GM23338 (cell line): ENCODE results near the gene UNC5B.

Experiments used
- CREB1 ChIP-seq: fragments of 250-450 bp; sonication (Bioruptor Pico); IDR thresholded peaks from 2 replicates; pipeline ENCODE4 v1.5.0; 2020; ENCODE audit warnings: low read depth, mild to moderate bottlenecking, moderate library complexity
- EZH2 ChIP-seq: fragments of 200-600 bp; sonication (generic); IDR thresholded peaks from one replicate; pipeline ENCODE4 v1.8.0; 2017; ENCODE audit warnings: antibody characterized with exemption, mild to moderate bottlenecking, low read depth; ENCODE audit not compliant: unreplicated experiment
- EZH2phosphoT487 ChIP-seq: fragments of 200-600 bp; sonication (generic); IDR thresholded peaks from one replicate; pipeline ENCODE4 v1.8.1; 2018; ENCODE audit warnings: antibody characterized with exemption; ENCODE audit not compliant: unreplicated experiment
- JUNB ChIP-seq: IDR thresholded peaks from one replicate; pipeline ENCODE4 v1.6.1; 2016; ENCODE audit warnings: antibody characterized with exemption; ENCODE audit not compliant: unreplicated experiment
- NANOG ChIP-seq: IDR thresholded peaks from 2 replicates; pipeline ENCODE4 v1.6.1; 2016; ENCODE audit warnings: antibody characterized with exemption, borderline replicate concordance
- POLR2AphosphoS5 ChIP-seq: IDR thresholded peaks from 2 replicates; pipeline ENCODE4 v1.6.1; 2016; ENCODE audit warnings: antibody characterized with exemption, low read depth
- STAT1 ChIP-seq: IDR thresholded peaks from one replicate; pipeline ENCODE4 v1.6.1; 2016; ENCODE audit warnings: antibody characterized with exemption; ENCODE audit not compliant: unreplicated experiment
- ZNF114 ChIP-seq: fragments of 250-450 bp; sonication (Bioruptor Pico); IDR thresholded peaks from 2 replicates; pipeline ENCODE4 v1.5.0; 2020; ENCODE audit warnings: mild to moderate bottlenecking, moderate library complexity
- ZNF331 ChIP-seq: fragments of 250-450 bp; sonication (Bioruptor Pico); IDR thresholded peaks from 2 replicates; pipeline ENCODE4 v1.5.0; 2020; ENCODE audit warnings: low read depth, mild to moderate bottlenecking, moderate library complexity
- TF ChIP-seq, protein P1 (sequence below), 2 experiments: fragments of 200-600 bp in 1 of 2; sonication (generic) in 1 of 2; conservative IDR thresholded peaks; 2 replicates each; pipeline versions ENCODE4 v1.5.1 to v1.6.1; 2016 to 2017; ENCODE audit warnings: antibody characterized with exemption in 2 of 2, low read depth in 2 of 2, mild to moderate bottlenecking in 2 of 2, moderate library complexity in 1 of 2
- TF ChIP-seq, protein P2 (sequence below): IDR thresholded peaks from one replicate; pipeline ENCODE4 v1.6.1; 2018; ENCODE audit warnings: antibody characterized with exemption; ENCODE audit not compliant: unreplicated experiment
- TF ChIP-seq, protein P3 (sequence below): IDR thresholded peaks from 2 replicates; pipeline ENCODE4 v1.6.1; 2016; ENCODE audit warnings: antibody characterized with exemption
- TF ChIP-seq, protein P4 (sequence below): fragments of 250-450 bp; sonication (Bioruptor Pico); IDR thresholded peaks from 2 replicates; pipeline ENCODE4 v1.5.0; 2020; ENCODE audit warnings: mild to moderate bottlenecking, moderate library complexity

DNA sequence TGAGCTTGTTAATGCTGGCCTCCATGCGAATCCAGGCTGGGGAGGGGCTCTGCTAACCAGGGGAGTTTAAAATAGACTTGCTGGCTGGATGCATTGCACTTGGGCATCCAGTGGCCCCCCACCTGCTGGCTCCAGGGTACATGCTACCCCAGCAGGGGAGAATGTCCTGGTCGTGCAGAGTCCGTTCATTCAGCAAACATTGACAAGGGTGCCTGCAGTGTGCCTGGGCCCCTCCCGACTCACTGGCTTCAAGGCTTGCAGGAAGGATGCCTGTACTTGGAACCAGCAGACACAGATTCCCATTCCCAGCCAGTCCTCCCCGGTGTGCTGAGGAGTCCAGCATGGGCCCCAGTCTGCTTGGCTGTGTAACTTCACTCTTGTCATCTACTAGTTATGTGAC, 108.2 kb downstream of the UNC5B start:
- TF ChIP-seq, protein P1, sequence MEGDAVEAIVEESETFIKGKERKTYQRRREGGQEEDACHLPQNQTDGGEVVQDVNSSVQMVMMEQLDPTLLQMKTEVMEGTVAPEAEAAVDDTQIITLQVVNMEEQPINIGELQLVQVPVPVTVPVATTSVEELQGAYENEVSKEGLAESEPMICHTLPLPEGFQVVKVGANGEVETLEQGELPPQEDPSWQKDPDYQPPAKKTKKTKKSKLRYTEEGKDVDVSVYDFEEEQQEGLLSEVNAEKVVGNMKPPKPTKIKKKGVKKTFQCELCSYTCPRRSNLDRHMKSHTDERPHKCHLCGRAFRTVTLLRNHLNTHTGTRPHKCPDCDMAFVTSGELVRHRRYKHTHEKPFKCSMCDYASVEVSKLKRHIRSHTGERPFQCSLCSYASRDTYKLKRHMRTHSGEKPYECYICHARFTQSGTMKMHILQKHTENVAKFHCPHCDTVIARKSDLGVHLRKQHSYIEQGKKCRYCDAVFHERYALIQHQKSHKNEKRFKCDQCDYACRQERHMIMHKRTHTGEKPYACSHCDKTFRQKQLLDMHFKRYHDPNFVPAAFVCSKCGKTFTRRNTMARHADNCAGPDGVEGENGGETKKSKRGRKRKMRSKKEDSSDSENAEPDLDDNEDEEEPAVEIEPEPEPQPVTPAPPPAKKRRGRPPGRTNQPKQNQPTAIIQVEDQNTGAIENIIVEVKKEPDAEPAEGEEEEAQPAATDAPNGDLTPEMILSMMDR (conservative IDR thresholded peaks at IDR 0.05; ENCODE audit: low read depth in 2 of 2) = no peak
- TF ChIP-seq EZH2phosphoT487 (no peak), EZH2 (no peak), POLR2AphosphoS5 (no peak), ZNF331 (CRISPR knock-in tag) (no peak), NANOG (no peak), CREB1 (CRISPR knock-in tag) (no peak), STAT1 (no peak), JUNB (no peak), ZNF114 (CRISPR knock-in tag) (no peak)
- TF ChIP-seq, protein P2, sequence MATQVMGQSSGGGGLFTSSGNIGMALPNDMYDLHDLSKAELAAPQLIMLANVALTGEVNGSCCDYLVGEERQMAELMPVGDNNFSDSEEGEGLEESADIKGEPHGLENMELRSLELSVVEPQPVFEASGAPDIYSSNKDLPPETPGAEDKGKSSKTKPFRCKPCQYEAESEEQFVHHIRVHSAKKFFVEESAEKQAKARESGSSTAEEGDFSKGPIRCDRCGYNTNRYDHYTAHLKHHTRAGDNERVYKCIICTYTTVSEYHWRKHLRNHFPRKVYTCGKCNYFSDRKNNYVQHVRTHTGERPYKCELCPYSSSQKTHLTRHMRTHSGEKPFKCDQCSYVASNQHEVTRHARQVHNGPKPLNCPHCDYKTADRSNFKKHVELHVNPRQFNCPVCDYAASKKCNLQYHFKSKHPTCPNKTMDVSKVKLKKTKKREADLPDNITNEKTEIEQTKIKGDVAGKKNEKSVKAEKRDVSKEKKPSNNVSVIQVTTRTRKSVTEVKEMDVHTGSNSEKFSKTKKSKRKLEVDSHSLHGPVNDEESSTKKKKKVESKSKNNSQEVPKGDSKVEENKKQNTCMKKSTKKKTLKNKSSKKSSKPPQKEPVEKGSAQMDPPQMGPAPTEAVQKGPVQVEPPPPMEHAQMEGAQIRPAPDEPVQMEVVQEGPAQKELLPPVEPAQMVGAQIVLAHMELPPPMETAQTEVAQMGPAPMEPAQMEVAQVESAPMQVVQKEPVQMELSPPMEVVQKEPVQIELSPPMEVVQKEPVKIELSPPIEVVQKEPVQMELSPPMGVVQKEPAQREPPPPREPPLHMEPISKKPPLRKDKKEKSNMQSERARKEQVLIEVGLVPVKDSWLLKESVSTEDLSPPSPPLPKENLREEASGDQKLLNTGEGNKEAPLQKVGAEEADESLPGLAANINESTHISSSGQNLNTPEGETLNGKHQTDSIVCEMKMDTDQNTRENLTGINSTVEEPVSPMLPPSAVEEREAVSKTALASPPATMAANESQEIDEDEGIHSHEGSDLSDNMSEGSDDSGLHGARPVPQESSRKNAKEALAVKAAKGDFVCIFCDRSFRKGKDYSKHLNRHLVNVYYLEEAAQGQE = no peak
- TF ChIP-seq, protein P3, sequence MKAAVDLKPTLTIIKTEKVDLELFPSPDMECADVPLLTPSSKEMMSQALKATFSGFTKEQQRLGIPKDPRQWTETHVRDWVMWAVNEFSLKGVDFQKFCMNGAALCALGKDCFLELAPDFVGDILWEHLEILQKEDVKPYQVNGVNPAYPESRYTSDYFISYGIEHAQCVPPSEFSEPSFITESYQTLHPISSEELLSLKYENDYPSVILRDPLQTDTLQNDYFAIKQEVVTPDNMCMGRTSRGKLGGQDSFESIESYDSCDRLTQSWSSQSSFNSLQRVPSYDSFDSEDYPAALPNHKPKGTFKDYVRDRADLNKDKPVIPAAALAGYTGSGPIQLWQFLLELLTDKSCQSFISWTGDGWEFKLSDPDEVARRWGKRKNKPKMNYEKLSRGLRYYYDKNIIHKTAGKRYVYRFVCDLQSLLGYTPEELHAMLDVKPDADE = no peak
- TF ChIP-seq, protein P4, sequence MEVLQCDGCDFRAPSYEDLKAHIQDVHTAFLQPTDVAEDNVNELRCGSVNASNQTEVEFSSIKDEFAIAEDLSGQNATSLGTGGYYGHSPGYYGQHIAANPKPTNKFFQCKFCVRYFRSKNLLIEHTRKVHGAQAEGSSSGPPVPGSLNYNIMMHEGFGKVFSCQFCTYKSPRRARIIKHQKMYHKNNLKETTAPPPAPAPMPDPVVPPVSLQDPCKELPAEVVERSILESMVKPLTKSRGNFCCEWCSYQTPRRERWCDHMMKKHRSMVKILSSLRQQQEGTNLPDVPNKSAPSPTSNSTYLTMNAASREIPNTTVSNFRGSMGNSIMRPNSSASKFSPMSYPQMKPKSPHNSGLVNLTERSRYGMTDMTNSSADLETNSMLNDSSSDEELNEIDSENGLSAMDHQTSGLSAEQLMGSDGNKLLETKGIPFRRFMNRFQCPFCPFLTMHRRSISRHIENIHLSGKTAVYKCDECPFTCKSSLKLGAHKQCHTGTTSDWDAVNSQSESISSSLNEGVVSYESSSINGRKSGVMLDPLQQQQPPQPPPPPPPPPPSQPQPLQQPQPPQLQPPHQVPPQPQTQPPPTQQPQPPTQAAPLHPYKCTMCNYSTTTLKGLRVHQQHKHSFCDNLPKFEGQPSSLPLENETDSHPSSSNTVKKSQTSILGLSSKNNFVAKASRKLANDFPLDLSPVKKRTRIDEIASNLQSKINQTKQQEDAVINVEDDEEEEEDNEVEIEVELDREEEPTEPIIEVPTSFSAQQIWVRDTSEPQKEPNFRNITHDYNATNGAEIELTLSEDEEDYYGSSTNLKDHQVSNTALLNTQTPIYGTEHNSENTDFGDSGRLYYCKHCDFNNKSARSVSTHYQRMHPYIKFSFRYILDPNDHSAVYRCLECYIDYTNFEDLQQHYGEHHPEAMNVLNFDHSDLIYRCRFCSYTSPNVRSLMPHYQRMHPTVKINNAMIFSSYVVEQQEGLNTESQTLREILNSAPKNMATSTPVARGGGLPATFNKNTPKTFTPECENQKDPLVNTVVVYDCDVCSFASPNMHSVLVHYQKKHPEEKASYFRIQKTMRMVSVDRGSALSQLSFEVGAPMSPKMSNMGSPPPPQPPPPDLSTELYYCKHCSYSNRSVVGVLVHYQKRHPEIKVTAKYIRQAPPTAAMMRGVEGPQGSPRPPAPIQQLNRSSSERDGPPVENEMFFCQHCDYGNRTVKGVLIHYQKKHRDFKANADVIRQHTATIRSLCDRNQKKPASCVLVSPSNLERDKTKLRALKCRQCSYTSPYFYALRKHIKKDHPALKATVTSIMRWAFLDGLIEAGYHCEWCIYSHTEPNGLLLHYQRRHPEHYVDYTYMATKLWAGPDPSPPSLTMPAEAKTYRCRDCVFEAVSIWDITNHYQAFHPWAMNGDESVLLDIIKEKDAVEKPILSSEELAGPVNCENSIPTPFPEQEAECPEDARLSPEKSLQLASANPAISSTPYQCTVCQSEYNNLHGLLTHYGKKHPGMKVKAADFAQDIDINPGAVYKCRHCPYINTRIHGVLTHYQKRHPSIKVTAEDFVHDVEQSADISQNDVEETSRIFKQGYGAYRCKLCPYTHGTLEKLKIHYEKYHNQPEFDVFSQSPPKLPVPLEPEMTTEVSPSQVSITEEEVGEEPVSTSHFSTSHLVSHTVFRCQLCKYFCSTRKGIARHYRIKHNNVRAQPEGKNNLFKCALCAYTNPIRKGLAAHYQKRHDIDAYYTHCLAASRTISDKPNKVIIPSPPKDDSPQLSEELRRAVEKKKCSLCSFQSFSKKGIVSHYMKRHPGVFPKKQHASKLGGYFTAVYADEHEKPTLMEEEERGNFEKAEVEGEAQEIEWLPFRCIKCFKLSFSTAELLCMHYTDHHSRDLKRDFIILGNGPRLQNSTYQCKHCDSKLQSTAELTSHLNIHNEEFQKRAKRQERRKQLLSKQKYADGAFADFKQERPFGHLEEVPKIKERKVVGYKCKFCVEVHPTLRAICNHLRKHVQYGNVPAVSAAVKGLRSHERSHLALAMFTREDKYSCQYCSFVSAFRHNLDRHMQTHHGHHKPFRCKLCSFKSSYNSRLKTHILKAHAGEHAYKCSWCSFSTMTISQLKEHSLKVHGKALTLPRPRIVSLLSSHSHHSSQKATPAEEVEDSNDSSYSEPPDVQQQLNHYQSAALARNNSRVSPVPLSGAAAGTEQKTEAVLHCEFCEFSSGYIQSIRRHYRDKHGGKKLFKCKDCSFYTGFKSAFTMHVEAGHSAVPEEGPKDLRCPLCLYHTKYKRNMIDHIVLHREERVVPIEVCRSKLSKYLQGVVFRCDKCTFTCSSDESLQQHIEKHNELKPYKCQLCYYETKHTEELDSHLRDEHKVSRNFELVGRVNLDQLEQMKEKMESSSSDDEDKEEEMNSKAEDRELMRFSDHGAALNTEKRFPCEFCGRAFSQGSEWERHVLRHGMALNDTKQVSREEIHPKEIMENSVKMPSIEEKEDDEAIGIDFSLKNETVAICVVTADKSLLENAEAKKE (CRISPR knock-in tag) = no peak
